Fibroblast of lung (primary cell): ENCODE measurements around the gene USP6NL. TPM values are rescaled to one million over a fixed set of nuclear protein-coding genes. Genes with fewer than 3 reads are reported as not detected.

Experiments used
- DNase-seq, 2 donors: peaks; one replicate each; pipeline versions ENCODE4 v3.0.0 to v3.0.0-alpha.2; 2010; ENCODE audit warnings: low read depth in 2 of 2
- H2AFZ ChIP-seq: 2 replicates; pipeline ENCODE4 v1.5.1; 2012; ENCODE audit warnings: low read length, control low read depth, inconsistent platforms
- H3K27ac ChIP-seq: 2 replicates; pipeline ENCODE4 v1.5.1; 2011; ENCODE audit warnings: low read length, control low read depth; ENCODE audit not compliant: insufficient read depth
- H3K27me3 ChIP-seq: 2 replicates; pipeline ENCODE4 v1.5.1; 2011; ENCODE audit warnings: mild to moderate bottlenecking, low read length; ENCODE audit not compliant: control insufficient read depth, insufficient read depth
- H3K36me3 ChIP-seq: 2 replicates; pipeline ENCODE4 v1.5.1; 2011; ENCODE audit warnings: low read length; ENCODE audit not compliant: control insufficient read depth, insufficient read depth
- H3K4me1 ChIP-seq: 2 replicates; pipeline ENCODE4 v1.5.1; 2011; ENCODE audit warnings: low read length; ENCODE audit not compliant: control insufficient read depth, insufficient read depth; ENCODE audit errors: extremely low read depth
- H3K4me2 ChIP-seq: 2 replicates; pipeline ENCODE4 v1.5.1; 2011; ENCODE audit warnings: low read length, control low read depth; ENCODE audit not compliant: insufficient read depth; ENCODE audit errors: extremely low read depth
- H3K4me3 ChIP-seq, 4 experiments: fragments of 200-600 bp in 1 of 4; sonication (generic) in 1 of 4; replicated peaks in 1 of 4; 2 replicates each; pipeline ENCODE4 v1.5.1; 2011 to 2016; ENCODE audit warnings: low read length in 4 of 4, low read depth in 3 of 4, mild to moderate bottlenecking in 3 of 4, control low read depth in 2 of 4, inconsistent platforms in 1 of 4, mixed read lengths in 1 of 4; ENCODE audit not compliant: insufficient read depth in 1 of 4; ENCODE audit errors: control extremely low read depth in 1 of 4
- H3K79me2 ChIP-seq: 2 replicates; pipeline ENCODE4 v1.5.1; 2012; ENCODE audit warnings: mild to moderate bottlenecking, low read length, inconsistent platforms; ENCODE audit not compliant: control insufficient read depth, insufficient read depth
- H3K9ac ChIP-seq: 2 replicates; pipeline ENCODE4 v1.5.1; 2011; ENCODE audit warnings: mild to moderate bottlenecking, low read length, control low read depth; ENCODE audit not compliant: insufficient read depth
- H3K9me3 ChIP-seq: 2 replicates; pipeline ENCODE4 v1.5.1; 2012; ENCODE audit warnings: low read depth, low read length; ENCODE audit not compliant: control insufficient read depth, insufficient read depth
- H4K20me1 ChIP-seq: 2 replicates; pipeline ENCODE4 v1.5.1; 2011; ENCODE audit warnings: low read length; ENCODE audit not compliant: control insufficient read depth, insufficient read depth; ENCODE audit errors: extremely low read depth
- CTCF ChIP-seq, 2 donors: IDR thresholded peaks in 1 of 2; conservative IDR thresholded peaks in 1 of 2; 1 replicate in 1 of 2; 2 replicates in 1 of 2; pipeline ENCODE4 v1.5.1; 2011 to 2012; ENCODE audit warnings: low read length in 2 of 2, control low read depth in 1 of 2, inconsistent platforms in 1 of 2, low read depth in 1 of 2, mild to moderate bottlenecking in 1 of 2
- EZH2 ChIP-seq: IDR thresholded peaks from 2 replicates; pipeline ENCODE4 v1.5.1; 2012; ENCODE audit warnings: low read length, control low read depth, mild to moderate bottlenecking; ENCODE audit errors: missing control alignments
- polyA plus RNA-seq, 2 donors: library from polyadenylated mRNA; depleted of rRNA in 1 of 2; stranded (reverse) in 1 of 2; unstranded in 1 of 2; fragments of >200 nt; gene quantifications; 2 replicates each; pipeline ENCODE4 v1.2.1, GENCODE V29; 2011 to 2012; ENCODE audit warnings: missing spikeins in 1 of 2
- total RNA-seq: library from RNA; depleted of rRNA; stranded (reverse); fragments of >200 nt; gene quantifications from 2 replicates; pipeline ENCODE4 v1.2.1, GENCODE V29; 2014

Gene USP6NL
- total and polyA plus RNA-seq, 2 donors (not counting 1 experiment from before 2014, with no cell fraction given), result 8.9 to 13.4 TPM

- H3K9me3 ChIP-seq, result no peaks in the 10 kb centered on the region
- no peaks in the 10 kb centered on the region for H3K4me1 ChIP-seq
- TF ChIP-seq CTCF (conservative IDR thresholded peaks at IDR 0.05 in 1 of 2, IDR thresholded peaks at IDR 0.05 in 1 of 2; ENCODE audit: low read depth in 1 of 2, low read length in 2 of 2) (no peak), EZH2 (no peak)
- no peaks in the 10 kb centered on the region for H3K27me3 ChIP-seq
- no peak overlapping the region for H3K9ac ChIP-seq
- peaks cover 2% of the 10 kb centered on the region for H3K36me3 ChIP-seq
- no peak overlapping the region for H2AFZ ChIP-seq
- no peak overlapping the region for H3K4me2 ChIP-seq
- H4K20me1 ChIP-seq, result no peaks in the 10 kb centered on the region
- DNase-seq, result no peak
- no peaks in the 10 kb centered on the region for H3K79me2 ChIP-seq
- H3K4me3 ChIP-seq, result no peak overlapping the region
- no peak overlapping the region for H3K27ac ChIP-seq
Observed at GRCh38 chr10:11465406-11465805, 146.0 kb downstream of the USP6NL start.

DNA sequence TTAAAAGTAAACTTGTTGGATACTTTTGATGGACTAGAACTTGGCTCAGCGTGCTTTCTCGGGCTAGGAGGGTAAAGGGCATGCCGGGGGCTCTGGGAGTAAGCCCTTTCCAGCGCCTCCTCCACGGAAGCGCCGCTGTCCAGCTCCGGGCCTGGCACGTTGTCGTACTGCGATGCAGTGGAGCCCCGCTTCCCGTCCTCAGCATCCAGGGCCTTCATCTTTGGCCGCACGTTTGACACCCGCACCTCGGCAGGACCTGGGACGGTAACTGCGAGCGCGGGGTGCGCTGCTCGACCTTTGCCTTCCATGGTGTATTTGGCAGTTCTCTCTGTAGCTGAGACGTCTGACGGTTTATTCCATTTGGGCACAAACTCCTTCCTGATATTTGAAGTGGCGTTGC is 148.3 kb downstream of the USP6NL start:
- no peak overlapping the region for H3K4me3 ChIP-seq
- H4K20me1 ChIP-seq, result no peaks in the 10 kb centered on the region
- no peaks in the 10 kb centered on the region for H3K79me2 ChIP-seq
- peaks cover 2% of the 10 kb centered on the region for H3K36me3 ChIP-seq
- no peaks in the 10 kb centered on the region for H3K4me1 ChIP-seq
- H3K27me3 ChIP-seq, result no peaks in the 10 kb centered on the region
- no peak overlapping the region for H2AFZ ChIP-seq
- H3K4me2 ChIP-seq, result no peak overlapping the region
- DNase-seq, result no peak
- no peak overlapping the region for H3K9ac ChIP-seq
- no peak overlapping the region for H3K27ac ChIP-seq
- TF ChIP-seq CTCF (conservative IDR thresholded peaks at IDR 0.05 in 1 of 2, IDR thresholded peaks at IDR 0.05 in 1 of 2; ENCODE audit: low read depth in 1 of 2, low read length in 2 of 2), result no peak
- no peak for TF ChIP-seq EZH2
- no peaks in the 10 kb centered on the region for H3K9me3 ChIP-seq

GRCh38 chr10:11462071-11462470 is 149.4 kb downstream of the USP6NL start:
- Histone ChIP-seq H3K9ac (no peak overlapping the region), H3K79me2 (no peaks in the 10 kb centered on the region), H3K4me3 (no peak overlapping the region), H3K27ac (no peak overlapping the region), H4K20me1 (no peaks in the 10 kb centered on the region), H3K27me3 (no peaks in the 10 kb centered on the region), H3K9me3 (no peaks in the 10 kb centered on the region), H3K4me2 (no peak overlapping the region), H3K36me3 (peaks cover 2% of the 10 kb centered on the region), H2AFZ (no peak overlapping the region), H3K4me1 (no peaks in the 10 kb centered on the region)
- no peak for DNase-seq
- TF ChIP-seq EZH2 (no peak), CTCF (conservative IDR thresholded peaks at IDR 0.05 in 1 of 2, IDR thresholded peaks at IDR 0.05 in 1 of 2; ENCODE audit: low read depth in 1 of 2, low read length in 2 of 2) (no peak)
